HG03342 (cell line): ENCODE measurements around the gene SLC6A13.
"Not testable (repeated sequence)": the region's sequence is repeated elsewhere in the genome, so short reads cannot be mapped to it uniquely, and the experiment has no call there.

ENCODE experiments used
- ATAC-seq: cut with Tn5 transposase; IDR thresholded peaks from one replicate; pipeline ENCODE4 v1.9.1; 2021; ENCODE audit warnings: mild to moderate bottlenecking, moderate library complexity; ENCODE audit not compliant: unreplicated experiment

SLC6A13 gene

GRCh38 chr12:262817-263216 lies at the start of gene SLC6A13:
TSS of gene SLC6A13 (minus strand) at chr12:262836. CDS start at chr12:260052, 2,784 bp downstream.
- ATAC-seq, result no peak

- ATAC-seq, result no peak
These were observed 45.9 kb upstream of the SLC6A13 start for GRCh38 chr12:308511-308910.

GRCh38 chr12:307406-307805 lies 44.8 kb upstream of the SLC6A13 start:
- no peak for ATAC-seq

- no peak for ATAC-seq
These were observed 42.2 kb upstream of the SLC6A13 start for GRCh38 chr12:304805-305204.

GRCh38 chr12:302766-303165 lies 40.1 kb upstream of the SLC6A13 start:
- ATAC-seq, result not testable (repeated sequence)

- not testable (repeated sequence) for ATAC-seq
These were observed 37.5 kb upstream of the SLC6A13 start for GRCh38 chr12:300166-300565.

GRCh38 chr12:299511-299910 lies 36.9 kb upstream of the SLC6A13 start:
- ATAC-seq, result not testable (repeated sequence)

- not testable (repeated sequence) for ATAC-seq
These were observed 35.4 kb upstream of the SLC6A13 start for GRCh38 chr12:298059-298458.

GRCh38 chr12:295132-295531 lies 32.5 kb upstream of the SLC6A13 start:
- ATAC-seq, result no peak

GRCh38 chr12:293199-293598 lies 30.6 kb upstream of the SLC6A13 start:
- no peak for ATAC-seq

GRCh38 chr12:292186-292585 lies 29.6 kb upstream of the SLC6A13 start:
- no peak for ATAC-seq

- ATAC-seq, result no peak
These were observed 28.6 kb upstream of the SLC6A13 start for GRCh38 chr12:291153-291723.

- no peak for ATAC-seq
These were observed 26.1 kb upstream of the SLC6A13 start for GRCh38 chr12:288687-289086.

- no peak for ATAC-seq
These were observed 24.1 kb upstream of the SLC6A13 start for GRCh38 chr12:286531-287300.

GRCh38 chr12:278046-278445 lies 15.4 kb upstream of the SLC6A13 start:
- no peak for ATAC-seq

GRCh38 chr12:275812-276211 lies 13.2 kb upstream of the SLC6A13 start:
- ATAC-seq, result no peak

GRCh38 chr12:273382-273781 lies 10.7 kb upstream of the SLC6A13 start:
- ATAC-seq, result no peak

GRCh38 chr12:272942-273341 lies 10.3 kb upstream of the SLC6A13 start:
- ATAC-seq, result no peak

- ATAC-seq, result no peak
These were observed 8.5 kb upstream of the SLC6A13 start for GRCh38 chr12:271161-271560.

- ATAC-seq, result no peak
These were observed 6.6 kb upstream of the SLC6A13 start for GRCh38 chr12:269191-269590.

- no peak for ATAC-seq
These were observed 5.8 kb upstream of the SLC6A13 start for GRCh38 chr12:268483-268840.

GRCh38 chr12:267581-268482 lies 5.2 kb upstream of the SLC6A13 start:
- no peak for ATAC-seq
